GM21737 (cell line): ENCODE measurements around the gene TMEM176B.

Source experiments
- ATAC-seq: cut with Tn5 transposase; IDR thresholded peaks from one replicate; pipeline ENCODE4 v1.9.1; 2021; ENCODE audit warnings: mild to moderate bottlenecking, moderate library complexity; ENCODE audit not compliant: unreplicated experiment

The TMEM176B gene

DNA sequence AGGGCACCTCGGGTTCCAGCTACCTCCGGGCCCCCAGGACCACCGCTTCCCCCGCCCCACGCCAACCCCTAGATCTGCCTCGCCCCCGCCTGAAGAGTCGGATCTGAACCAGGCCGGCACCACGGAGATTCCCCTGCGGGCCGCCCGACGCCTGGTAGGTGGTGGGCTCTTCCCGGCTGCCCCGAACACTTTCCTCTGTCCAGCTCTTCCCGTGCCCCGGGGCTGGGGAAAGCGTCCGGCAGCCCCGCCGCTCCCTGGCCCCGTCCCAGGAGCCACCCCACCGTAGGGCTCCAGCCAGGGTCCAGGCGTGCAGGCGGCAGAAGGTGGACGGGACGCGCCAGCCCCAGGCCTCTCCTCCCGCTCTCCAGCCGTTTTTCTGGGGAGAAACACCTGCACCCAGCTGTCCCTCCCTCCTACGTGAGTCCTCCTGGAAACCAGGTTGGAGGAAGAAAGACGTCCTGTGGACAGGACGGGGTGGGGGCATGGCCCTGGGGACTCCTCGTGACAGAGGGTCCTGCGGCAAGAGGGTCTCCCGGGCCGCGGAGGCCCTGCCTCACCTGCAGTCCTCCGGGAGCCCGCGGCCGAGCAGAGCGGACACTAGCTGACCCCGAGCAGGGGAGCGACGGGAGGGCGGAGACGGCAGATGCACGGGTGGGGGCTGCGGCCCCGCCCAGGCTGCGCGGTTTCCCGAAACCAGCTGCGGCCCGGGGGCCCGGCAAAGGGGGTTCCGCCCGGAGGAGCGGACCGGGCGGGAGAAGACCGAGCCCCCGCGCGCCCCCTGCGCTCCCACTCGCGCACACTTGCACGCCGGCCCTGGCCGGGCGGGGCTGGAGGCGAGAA lies at the start of gene TMEM176B:
TSS of gene TMEM176B (minus strand) at position 624 of the 840 bp plus-strand sequence. CDS start 3,795 bp downstream, outside the sequence.
- no peak for ATAC-seq

DNA sequence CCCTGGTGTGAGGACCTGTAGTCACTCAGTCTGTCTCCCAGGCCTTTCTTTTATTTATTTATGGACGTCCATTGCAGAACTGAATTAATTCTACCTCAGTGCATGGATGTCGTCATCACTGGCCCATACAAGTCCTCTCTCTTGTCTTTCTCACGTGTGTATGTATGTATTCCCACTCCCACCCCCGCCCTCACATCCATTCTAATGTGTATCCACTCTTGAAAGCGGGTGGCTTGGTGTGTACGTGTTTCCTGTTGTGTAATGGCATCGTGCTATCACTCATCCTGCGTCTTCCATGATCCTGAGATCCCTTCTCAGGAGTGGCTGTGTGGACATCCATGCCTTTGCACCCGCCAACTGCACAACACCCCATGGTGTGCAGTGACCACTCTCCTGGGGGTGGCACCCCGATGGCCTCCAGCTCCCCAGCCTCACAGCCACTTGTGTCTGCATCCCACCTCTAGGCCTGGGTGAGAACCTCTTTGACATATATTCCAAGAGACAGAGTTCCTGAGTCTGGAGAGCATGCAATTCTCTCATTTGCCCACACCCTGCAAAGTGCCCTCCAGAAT lies 49.1 kb upstream of the TMEM176B start:
- ATAC-seq = no peak

DNA sequence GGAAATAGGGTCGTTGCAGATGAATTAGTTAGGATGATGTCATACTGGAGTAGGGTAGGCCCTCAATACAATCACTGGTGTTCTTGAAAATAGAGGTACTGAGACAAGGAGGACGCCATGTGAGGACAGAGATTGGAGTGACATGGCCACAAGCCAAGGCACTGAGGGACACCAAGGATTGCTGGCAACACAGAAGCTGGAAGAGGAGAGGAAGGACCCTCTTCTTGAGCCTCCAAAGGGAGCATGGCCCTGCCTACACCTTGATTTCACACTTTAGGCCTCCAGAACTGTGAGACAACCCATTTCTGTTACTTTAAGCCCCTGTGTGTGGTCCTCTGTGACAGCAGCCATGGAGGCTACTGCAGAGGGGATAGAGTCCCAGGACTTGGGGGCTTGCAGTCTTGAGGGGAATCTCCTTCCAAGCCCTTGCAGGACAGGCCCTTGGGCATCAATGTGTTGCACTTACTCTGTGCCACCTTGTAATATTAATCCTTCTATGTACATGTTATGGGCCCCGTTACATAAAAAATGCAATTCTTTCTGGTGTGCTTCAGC lies 48.5 kb upstream of the TMEM176B start:
- no peak for ATAC-seq

DNA sequence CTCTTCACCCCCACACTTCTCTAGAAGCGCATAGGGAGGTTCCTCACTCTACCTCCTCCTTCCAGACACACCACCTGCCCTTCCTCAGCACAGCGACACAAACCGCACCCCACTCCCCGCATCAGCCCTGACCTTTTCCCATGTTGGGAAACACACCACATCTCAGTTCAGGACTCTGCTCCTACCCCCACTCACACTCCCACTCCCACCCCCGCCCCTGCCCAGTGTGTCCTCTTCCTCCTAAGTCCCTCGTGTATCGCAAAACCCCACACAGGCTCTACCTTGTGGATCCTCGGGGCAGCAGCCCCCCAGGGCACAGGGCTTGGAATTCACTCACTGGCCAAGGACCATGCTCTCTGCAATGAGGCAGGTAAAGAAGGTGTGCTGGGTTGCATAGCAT lies 47.9 kb upstream of the TMEM176B start:
- ATAC-seq = no peak

DNA sequence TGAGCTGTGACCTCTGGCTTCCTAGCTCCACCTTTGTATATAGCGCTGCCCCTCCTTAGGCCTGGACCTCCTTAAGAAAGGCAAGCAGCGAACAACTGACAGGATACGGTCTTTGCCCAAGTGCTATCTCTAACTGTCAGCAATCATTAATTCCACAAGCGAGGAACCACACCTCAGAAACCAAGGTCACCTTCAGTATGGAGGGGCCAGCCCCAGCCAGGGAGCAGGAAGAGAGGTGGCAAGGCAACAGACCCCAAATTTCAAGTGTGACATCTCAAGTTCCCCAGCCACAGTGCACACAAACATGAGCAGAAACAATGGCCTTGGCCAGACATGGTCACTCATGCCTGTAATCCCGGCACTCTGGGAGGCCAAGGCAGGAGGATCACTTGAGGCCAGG lies 47.4 kb upstream of the TMEM176B start:
- ATAC-seq = no peak

DNA sequence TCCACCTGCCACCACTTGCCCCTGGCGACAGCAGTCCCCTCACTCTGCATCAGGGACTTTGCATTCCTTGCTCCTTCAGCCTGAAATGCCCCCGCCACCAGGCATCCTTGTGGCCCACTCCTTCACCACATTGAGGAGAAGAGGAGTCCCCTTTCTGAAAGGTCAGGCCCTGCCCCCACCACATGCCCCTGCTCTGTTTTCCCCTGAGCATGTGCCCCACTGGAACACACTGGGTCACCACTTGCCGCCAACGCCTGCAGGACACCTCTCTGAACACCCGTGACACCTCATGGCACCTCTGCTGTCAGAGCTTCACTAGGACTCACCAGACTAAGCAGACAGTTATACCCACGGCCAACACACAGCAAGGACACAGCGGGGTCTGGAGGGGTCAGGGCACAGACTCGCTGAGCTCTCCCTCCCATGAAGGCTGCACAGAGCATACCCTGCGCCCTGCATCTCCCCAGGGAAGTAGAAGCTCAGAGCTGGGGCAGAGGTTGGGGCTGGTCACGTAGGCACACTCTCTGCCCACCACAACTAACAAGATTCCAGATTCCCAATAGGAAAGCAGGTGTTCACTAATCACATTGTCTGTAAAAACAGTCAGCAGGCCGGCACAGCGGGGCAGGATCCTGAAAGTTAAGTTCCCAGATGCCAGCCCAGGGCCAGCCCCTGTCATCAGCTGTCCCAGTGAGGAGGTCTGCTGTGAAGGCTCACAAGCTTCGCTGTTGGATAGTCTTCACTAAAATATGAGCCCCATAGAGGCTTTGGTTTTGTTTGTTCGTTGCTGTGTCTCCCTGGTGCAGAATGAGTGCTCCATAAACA lies 46.3 kb upstream of the TMEM176B start:
- ATAC-seq = no peak

DNA sequence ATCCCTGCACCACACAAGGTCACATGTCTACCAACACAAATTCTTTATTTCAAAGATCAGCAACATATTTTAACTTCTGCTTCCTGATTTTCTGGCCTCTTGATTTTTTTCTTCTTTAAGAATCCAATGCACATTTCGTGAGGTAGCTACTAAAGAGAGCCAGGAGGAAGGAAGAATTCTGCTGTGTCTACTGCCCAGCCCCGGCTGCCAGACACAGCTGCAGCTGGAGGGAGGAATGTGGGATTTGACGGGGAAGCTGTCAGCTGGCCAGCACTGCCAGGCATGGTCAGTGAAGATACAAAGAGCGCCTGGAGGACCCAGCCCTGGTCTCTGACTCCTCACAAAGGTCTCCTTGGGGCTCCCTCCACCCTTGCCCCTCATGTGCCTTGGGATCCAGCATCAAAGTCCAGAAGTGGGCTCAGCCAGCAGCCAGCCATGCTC lies 45.3 kb upstream of the TMEM176B start:
- no peak for ATAC-seq

DNA sequence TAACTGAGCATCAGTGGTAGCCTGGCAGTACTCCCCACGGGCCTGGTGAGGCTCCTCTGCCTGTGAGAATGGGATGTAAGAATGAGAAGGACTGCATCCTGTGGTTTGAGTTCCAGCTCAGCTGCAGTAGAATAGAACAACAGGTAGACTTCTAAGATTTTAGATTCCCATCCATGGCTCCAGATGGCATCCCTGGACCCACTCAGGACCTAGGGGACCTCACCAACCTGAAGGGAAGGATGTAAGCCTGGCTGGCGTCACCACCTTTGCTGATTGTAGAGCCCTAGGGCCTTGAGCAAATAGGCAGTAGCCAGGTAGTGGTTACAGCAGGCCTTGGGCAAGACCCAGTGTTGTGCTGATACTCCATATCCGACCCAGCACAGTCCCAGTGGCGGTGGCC lies 42.6 kb upstream of the TMEM176B start:
- no peak for ATAC-seq

DNA sequence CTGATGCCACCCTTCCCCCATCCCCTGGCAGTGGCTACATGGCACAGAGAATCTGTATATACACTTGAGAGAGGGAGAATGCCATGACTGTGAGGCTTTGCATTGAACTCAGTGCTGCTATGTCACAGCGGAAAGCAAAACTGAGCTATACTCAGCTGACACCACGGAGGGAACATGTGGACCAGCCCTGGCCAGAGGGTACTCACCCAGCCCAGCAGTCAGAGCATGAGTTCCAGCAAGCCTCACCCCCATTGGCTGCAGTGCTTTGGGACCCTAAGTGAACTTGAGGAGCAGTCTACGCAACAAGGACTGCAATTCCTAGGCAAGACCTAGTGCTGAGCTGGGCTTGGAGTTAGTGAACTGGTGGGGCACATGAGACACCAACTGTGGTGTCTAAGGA lies 41.9 kb upstream of the TMEM176B start:
- ATAC-seq = no peak

DNA sequence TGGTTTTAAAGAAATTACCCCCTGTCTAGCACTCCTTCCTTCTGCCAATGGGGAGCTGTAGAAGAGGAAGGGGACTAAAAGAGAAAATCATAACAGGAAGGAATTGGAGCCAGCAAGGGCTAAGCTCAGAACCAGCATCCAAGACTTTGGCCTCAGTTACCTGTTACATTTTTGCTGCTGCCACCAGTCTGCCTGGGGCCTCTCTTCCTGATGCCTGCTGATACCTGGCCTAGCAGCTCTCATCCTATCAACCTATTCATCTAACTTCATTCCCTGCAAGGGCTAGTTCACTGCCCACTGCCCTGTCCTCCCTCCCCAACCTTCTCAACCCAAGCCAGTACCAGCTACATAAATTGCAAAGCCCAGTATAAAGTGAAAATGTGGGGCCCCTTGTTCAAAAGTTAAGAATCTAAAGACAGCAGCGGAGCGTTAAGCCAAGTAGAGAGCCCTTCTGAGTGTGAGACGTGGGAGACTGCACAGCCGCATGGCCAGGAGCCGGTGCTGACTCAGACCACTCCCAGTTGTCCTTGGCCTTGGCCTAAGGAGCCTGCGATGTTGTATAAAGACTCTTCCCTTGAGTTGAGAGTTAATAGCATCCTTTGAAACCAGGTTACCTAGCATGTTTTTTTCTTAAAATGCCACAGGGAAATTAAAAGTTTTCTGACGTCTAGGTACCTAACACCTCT lies 38.9 kb upstream of the TMEM176B start:
- no peak for ATAC-seq

DNA sequence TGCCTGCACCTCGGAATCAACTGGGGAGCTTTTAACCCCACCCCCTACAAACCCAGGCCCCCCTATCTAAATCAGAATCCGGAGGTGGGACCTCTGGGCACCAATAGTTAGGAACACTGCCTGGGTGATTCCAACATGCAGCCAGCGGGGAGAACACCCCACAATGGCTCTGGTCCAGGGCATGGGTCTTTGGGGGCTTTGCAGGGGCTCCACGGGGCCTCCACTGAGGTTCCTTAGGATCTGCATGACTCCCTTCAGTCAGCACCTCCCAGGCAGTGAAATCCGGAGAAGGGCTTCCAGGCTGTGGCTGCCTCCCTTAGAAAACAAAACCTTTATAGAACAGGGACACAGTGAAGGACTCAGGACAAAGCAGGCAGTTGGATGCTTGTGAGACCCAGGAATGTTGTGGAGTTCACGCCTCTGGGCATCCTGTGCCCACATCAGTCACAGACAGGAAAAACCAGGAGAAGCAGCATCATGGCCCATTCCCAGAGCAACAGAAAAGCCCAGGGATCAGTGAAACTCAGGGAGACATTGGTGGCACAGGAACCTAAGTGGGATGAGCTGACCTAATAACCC lies 35.6 kb upstream of the TMEM176B start:
- ATAC-seq = no peak

DNA sequence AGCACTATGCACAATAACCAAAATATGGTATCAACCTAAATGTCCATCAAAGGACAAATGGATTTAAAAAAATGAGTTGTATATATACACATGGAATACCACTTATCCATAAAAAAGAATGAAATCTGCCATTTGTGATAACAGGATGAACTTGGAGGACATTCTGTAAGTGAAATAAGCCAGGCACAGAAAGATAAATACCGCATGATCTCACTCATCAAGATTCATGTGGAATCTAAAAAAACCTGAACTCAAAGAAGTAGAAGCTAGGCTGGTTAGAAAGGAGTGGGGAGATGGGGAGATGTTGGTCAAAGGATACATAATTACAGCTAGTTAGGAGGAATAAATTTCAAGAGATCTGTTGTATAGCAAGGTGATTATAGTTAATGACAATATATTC lies 34.9 kb upstream of the TMEM176B start:
- ATAC-seq = no peak

DNA sequence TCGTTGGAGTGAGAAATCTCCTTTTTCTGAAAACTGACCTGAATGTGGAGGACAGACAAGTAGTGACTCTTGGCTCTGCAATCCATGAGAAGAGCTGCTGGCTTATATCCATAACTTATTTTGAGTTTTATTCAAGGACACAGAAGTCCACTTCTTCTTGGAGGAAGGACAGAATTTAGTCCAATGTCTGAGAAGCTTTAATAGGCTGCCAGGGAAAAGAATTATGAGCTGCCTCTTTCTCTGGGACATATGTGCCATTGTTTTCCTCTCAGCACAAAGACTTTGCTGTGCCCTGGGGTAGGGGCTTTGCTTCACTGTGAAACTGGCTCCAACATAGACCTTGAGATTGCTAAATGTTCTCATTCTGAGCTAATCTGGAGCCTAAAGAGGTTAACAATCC lies 31.7 kb upstream of the TMEM176B start:
- no peak for ATAC-seq

DNA sequence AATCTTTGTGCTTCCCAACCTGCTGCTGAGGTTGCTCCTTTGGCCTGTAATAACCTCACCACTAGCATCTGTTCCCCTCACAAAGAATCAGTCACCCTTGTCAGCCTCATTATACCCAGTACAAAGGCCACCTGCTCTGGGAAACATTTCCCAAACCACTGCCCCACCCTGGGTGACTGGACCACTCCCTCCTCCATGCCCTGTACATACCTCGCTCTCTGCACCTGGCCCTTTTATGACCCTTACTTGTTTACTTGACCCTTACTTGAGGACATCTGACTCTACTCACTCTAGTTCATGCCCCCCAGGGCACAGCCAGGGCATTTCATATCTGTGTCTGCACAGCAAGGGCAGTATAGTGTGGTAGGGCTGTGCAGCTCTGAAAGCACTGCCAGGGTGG lies 30.8 kb upstream of the TMEM176B start:
- no peak for ATAC-seq

DNA sequence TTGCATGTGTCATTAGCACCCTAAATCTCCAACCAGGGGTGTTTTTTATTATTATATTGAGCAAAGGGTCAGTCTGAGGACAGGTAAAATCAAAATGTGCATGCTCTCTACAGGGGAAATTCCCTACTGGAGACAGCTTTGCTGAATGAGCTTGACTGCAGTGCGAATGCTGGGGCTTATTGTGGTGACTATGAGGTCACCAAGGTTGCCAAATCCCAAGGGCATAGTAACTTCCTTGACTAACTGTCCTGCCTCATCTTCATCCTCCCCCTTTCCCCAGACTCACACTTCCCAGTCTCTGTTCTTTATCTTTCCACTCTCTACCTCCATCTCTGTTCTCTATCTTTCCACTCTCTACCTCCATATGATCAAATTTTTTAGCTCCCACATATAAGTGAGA lies 29.3 kb upstream of the TMEM176B start:
- no peak for ATAC-seq

DNA sequence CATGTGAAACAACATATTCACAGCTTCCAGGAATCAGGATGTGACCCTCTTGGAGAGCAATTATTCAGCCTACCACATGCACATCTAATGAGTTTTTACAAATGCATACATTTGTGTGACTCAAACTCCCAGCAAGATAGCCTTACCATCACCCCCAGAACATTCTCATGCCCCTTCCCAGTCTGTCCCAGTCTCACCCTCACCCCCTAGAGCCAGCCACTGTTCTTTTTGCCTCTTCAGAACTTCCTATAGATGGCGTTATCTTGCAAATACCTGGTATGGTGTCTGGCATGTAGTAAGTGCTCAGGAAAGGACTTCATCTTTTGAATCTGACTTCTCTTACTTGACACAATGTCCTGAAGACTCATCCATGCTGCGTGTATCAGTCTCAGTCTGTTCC lies 28.2 kb upstream of the TMEM176B start:
- no peak for ATAC-seq

DNA sequence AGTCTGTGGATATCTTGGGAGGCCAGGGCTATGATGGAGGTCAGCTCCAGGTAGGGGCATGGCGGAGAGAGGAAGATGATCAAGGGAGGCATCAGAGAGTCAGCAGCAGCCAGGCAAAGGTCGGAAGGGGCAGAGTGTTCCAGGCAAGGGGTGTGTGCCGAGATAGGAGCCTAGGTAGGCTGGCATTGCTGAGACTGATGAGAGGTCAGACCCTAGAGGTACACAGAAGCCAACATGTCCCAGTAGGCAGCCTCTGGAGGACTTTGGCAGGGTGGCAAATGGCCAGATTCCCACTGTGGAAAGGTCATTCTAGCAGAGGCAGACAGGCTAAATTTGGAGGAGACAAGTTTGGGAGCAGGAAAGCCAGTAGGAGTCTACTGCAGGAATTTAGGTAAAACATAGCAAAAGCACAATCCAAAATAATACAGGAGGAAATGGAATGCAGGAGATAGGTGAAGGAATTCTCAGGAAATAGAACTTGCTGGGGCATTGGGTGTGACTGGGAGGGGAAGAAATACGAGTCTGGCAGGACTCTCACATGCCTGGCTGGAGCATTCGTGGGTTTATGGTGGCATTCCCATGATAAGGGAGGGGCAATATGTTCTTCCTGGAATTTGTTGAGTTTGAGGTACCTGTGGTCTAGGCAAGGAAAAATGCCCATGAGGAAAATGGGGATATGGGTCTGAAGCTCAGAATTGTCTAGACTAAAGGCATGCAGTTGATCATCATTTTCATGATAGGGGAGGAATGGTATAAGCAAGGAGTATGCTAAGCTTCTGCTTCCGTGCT lies 26.1 kb upstream of the TMEM176B start:
- no peak for ATAC-seq

DNA sequence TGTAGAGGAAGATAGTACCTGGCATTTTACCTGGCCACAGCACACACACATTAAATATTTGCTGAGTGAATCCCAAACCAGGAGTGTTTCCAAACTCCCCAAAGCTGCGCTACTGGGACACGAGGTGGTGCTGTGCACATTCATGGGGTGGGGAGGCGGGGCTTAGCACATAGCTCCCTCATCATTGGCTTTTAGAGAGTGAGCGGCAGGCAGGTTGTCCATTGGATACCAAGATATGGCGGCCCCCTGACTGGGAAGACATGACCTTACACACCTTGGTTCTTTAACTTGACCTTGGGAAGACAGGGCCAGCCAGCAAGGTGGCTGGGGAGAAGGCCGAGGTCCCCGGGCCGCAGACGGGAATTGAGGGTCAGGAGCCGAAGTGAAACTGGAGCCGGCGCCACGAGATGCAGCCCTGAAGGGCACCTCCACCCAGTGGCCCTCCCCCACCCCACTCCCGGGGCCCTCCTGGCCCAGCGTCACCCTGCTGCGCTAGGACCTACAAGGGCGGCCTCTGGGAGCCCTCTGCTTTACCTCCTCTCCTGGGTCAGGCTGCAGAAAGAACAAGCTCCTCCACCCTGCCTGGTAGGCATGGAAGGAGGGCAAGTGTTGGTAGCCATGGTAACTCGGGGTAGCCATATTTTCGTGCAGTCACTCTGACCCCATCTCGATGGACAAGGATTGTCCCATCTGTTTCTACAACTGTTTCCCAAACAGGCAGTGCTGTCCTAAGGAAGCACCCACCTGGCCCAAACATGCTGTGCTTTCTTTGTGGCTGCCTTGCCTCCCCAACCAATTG lies 24.4 kb upstream of the TMEM176B start:
- ATAC-seq = no peak
